ENCODE results near the gene ACSL5. TPM values are rescaled to one million over a fixed set of nuclear protein-coding genes. Genes with fewer than 3 reads are reported as not detected.
A peak's percentile ranks its signal among the peaks of the same experiment; 100 is the strongest.
"Not testable (repeated sequence)": the region's sequence is repeated elsewhere in the genome, so short reads cannot be mapped to it uniquely, and the experiment has no call there.

The ACSL5 gene
- total RNA-seq, 1 donor from 2014 or later, result 0.88 TPM

DNA sequence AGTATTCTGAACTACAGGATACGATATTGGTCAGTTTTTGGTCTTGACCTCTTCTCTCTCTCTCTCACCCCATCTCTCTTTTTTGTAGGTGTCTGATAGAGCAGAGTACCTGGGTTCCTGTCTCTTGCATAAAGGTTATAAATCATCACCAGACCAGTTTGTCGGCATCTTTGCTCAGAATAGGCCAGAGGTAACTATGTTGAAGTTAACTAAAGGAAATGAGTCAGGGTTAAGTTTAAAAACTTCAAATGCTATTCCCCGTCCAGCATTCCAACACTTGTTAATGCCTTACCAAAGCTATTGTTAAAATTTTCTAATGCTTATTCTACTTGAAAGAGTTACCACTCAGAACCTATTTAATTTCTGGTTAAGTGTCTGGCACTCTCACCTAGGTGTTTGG, 30.7 kb downstream of the ACSL5 start:
- no peak for DNase-seq (ENCODE audit: low read depth)

DNA sequence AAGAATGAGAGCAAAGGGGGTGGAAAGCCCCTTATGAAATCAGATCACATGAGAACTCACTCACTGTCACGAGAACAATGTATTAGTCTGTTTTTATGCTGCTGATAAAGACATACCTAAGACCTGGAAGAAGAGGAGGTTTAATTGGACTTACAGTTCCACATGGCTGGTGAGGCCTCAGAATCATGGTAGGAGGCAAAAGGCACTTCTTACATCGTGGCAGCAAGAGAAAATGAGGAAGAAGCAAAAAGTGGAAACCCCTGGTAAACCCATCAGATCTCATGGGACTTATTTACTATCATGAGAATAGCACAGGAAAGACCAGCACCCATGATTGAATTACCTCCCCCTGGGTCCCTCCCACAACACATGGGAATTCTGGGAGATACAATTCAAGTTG, 32.9 kb downstream of the ACSL5 start:
- not testable (repeated sequence) for DNase-seq (ENCODE audit: low read depth)

DNA sequence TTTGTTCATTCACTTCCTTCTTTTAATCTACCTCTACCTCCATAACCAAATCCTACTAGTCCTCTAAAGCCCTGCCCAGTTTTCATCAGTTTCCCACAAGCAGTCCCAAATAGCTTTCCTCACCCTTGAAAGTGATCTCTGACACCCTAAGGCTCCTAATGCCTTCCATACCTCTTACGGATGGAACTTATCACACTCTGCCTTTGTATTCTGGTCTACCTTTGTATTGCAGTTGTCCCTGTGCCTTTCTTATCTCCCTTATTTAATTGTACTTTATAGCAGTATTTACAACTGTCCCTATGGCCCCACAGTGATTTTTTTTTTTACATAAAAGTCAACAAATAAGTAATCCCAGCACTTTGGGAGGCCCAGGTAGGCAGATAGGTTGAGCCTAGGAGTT, 33.8 kb downstream of the ACSL5 start:
- DNase-seq (ENCODE audit: low read depth), result no peak

DNA sequence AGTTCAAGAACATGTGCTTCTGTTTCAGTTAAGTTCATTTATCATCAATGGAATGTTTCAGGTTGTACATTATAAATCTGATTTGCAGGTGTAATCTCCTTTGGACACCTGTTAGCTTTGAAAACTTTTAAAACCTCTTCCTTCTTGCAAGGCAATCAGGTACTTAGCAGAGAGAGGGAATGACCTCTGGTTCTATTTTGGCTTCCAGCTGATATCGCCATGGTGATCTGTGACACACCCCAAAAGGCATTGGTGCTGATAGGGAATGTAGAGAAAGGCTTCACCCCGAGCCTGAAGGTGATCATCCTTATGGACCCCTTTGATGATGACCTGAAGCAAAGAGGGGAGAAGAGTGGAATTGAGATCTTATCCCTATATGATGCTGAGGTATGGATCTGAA, 35.4 kb downstream of the ACSL5 start:
- no peak for DNase-seq (ENCODE audit: low read depth)

DNA sequence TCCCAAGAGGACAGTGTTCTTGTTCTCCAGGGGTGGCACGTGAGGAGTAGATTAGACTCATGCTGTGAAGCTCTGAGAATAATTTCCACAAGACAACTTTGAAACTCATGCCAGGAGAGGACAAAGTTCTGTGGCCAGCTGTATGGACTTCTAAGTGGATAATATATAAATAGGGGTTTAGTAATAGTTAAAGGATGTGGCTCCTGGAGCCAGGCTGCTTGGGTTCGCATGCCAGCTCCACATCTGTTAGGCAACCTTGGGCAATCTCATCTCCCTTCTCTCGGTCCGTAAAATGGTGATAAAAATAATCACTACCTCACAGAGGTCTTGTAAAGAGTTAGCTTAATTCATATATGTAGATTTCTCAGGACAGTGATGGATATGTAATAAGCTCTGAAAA, 35.8 kb downstream of the ACSL5 start:
- DNase-seq (ENCODE audit: low read depth), result no peak

DNA sequence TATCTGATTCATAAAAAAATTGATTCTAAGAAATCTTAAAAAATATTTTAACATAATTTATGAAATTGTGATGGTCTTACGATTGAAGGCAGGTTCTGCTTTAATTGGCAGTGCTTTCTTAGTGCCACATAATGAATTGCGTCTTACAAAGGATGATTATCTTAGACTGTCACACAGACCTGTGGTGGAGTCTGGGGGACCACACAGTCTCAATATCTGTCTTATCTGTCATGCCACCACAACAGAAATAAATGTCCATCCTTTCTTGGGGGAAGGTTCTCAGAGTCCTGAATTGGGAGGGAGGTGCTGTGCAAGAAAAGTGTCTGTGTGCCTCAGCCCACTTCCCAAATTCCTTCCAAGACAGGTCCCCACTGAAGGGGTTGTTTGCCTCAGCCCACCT, 38.8 kb downstream of the ACSL5 start:
- no peak for DNase-seq (ENCODE audit: low read depth)

DNA sequence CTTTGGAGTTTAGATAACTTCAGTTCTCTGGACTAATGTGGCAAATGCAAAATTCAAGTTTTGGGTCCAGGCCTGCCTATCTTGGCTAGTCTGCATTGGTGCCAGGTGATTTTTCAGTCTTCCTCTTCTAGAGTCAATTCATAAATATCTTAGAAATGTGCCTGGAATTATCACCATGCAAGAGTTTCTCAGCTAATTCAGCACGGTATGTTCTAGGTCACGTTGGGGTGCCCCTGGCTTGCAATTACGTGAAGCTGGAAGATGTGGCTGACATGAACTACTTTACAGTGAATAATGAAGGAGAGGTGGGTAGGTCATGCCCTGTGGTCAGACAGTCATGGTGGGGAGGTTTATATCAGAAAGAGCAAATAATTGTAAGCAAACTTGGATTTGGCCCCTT, 47.8 kb downstream of the ACSL5 start:
- no peak for DNase-seq (ENCODE audit: low read depth)

DNA sequence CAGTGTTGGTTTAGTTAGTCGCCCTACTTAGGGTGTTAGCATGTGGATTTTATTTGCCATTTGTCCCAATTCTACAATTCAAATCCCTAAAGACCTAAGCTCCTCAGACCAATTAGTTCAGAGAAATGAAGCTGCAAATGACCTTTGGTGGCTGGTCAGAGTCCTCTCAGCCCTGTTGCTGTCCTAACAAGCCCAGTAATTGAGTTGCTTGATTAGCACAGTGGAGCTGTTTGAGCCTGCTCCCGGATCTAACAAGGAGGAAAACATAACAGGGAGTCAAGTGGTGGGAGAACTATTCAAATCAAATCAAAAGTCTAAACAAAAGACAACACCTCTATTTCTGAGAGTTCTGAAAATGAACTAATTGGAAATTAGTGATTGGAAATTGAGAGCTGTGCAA, 50.7 kb downstream of the ACSL5 start:
- no peak for DNase-seq (ENCODE audit: low read depth)

DNA sequence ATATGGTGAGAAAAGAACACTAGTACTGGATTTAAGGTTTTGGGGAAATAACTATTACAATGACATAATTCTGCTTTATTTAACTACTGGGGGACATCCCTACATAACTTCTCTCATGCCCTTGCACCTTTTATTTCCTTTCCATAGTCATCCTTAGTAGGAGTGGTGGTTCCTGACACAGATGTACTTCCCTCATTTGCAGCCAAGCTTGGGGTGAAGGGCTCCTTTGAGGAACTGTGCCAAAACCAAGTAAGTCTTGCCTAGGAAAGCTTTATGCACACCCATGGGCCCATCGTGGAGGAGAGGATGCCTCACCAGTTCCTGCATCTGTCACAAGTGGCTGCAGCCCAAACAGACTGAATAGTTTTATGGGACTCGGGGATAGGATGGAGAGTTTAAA, 52.2 kb downstream of the ACSL5 start:
- DNase-seq (ENCODE audit: low read depth), result no peak

DNA sequence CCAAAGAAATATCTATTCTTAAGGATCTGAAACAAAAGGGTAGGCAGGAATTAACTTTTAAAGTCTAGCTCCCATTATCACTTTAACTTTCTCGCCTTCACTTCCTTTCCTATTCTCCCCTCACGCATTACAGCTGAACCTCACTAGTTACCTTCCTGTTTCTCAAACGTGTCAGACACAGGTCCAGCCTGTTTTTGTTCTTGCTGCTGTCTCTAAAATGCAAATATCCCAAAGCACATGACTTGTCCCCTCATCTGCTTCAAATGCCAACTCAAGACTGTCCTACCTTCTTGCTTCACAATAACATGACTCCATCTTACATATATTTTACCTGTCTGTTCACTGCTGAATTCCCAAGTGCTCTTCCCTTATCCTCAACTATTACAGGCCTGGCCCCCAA, 55.2 kb downstream of the ACSL5 start:
- no peak for DNase-seq (ENCODE audit: low read depth)

DNA sequence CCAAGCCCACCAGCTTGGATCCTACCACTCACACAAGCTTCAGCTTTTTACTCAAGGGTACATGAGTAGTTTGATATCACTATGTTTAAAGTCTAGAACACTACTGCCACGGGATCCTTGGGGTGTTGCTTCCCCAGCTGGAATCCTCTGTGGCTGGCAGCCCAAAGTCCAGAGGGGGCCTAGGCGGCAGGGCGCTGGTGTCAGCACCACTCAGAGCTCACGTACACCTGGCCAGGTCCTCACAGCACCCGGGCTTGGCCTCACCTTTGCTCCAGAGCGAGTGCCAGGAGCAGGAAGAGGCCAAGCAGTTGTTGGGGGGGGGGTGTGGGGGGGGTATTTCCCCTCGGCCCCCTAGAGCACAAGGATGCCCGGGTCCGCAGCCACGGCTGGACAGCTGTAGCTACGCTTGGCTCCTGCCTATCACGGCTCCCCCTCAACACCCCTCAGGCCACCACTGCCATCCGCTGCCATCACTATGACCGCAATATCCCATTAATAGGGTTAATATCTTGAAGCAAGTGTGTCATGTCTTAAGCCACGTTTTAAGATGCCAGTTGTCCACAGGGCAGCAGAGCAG, 55.8 kb downstream of the ACSL5 start:
- no peak for DNase-seq (ENCODE audit: low read depth)

DNA sequence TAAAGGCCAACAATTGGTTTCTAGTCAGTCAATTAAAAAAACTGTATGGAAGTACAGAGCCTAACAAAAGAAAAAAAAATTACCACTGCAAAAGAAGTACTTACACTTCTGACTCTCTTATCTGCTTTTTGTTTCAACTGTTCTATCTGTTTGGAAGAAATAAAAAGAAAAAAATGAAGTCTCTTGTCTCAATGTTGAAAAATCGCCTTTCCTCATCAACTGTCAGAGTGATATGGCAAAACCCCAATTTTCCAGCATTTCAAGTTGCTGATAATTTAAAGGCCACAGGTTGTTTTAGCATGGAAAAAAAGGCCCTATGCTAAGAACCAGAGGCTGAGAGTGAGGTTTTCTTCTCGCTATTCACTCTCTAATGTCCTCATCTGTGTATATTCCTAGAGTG, 59.2 kb downstream of the ACSL5 start:
- DNase-seq (ENCODE audit: low read depth), result no peak

DNA sequence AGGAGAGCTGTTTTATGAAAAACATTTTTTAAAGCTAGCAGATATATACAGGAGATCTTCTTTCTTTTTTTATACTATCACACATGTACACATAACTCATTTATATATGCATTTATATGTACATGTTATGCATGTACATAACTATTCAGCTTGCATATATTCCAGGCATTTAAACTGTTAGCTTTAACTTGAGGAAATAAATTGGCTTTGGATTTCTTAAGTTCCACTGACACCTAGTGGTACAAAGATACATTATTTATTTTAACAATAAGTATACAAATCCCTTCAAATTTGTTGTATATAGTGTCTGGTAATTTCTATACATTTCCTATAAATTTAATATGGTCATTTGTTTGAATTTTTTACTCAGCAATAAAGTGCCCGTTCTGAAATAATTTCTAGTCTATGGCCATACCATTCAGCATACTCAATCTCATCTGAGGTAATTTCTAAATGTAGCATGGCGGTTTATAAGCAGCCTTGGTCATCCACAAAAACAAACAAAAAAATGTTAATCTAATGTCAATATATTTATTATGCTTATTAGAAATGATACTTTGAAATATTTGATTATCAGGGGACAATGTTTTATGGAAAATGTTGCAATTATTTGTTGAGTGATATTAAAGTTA, 61.2 kb downstream of the ACSL5 start:
- DNase-seq (ENCODE audit: low read depth), result peak; percentile 18

DNA sequence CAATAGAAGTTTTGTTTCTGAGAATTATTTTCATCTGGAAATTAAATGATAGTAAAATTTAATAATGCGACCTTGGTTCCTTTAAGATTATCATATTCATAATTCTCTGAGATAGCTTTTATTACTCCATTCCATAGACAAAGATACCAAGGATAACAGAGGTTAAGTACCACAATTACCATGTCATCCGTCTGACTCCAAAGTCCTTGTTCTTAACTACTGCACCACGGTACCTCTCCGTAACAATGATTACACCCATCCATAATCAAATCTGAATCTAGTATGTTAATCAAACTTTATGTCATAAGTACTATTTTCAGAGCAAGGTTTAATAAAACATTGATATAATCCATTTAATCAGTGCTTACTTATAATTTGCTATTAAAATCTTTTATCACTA, 64.4 kb downstream of the ACSL5 start:
- DNase-seq (ENCODE audit: low read depth), result no peak

DNA sequence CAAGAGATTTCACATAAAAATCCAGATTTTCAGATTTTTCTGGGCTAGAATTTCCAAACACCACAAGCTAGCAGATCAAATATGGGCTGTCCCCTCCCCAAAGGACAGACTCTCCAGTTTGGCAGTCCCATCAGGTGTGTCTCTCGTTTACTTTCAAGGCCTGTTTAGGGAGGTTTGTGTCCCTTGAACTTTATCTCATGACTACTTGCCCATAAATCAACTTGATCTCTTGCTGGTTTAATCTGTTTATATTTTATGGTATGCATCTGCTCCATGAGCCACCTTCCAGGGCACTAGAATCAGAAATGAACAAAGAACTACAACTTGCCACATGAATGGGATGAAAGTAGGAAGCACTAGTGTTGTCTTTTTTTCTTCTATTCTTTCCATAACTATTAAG, 67.6 kb downstream of the ACSL5 start:
- no peak for DNase-seq (ENCODE audit: low read depth)

DNA sequence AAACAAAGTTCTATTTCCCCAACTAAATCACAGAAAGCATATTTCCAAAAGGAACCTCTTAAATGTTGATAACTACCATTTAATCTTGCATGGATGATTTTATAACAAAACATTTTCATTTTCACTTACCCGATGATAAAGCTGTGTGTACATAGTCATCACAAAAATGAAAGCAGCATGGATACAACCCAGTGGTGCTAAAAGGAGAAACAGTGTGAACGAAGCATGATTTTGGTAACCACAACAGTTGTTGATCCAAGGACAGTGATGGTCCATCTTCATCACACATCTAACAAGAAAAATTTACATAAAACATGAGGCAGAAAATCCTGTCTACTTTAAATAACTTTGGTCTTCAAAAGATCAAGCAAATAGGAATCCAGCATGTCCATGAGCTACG, 68.1 kb downstream of the ACSL5 start:
- no peak for DNase-seq (ENCODE audit: low read depth)

DNA sequence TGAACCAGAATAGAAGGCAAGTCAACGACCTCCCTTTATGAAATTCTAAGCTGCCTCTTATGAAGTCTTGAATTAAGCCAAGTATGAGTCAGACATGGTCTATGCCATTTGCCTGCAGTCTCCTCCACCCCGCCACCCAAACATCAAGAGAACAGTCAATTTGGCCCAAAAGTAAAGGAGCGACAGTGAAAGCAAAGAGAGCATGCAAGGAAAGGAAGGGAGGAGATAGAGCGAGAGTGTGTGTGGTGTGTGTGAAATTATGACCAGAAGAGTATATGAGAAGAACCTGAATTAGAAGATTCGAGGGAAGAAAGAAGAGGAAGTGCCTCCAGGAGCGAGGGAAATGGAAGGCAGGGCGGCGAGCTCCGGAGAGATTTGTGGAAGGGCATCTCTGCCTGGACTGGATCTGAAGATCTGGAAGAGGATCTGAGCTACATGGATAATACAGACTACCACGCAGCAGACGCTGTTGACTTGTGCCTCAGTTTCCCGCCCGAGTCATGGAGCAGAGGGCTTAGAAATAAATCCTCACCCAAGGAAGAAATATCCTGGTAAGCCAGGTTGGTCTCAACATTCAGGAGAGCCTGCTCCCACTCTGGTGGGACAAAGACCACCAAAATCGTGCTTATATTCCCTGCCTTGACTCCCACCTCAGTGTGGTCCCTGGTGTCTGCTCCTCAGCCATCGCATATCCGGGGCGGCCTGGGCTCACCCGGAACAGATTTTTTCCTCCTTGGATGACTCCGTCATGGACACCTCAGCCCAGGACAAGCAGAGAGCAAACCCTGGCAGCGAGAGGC, 72.3 kb downstream of the ACSL5 start:
- DNase-seq (ENCODE audit: low read depth), result peak; percentile 6

DNA sequence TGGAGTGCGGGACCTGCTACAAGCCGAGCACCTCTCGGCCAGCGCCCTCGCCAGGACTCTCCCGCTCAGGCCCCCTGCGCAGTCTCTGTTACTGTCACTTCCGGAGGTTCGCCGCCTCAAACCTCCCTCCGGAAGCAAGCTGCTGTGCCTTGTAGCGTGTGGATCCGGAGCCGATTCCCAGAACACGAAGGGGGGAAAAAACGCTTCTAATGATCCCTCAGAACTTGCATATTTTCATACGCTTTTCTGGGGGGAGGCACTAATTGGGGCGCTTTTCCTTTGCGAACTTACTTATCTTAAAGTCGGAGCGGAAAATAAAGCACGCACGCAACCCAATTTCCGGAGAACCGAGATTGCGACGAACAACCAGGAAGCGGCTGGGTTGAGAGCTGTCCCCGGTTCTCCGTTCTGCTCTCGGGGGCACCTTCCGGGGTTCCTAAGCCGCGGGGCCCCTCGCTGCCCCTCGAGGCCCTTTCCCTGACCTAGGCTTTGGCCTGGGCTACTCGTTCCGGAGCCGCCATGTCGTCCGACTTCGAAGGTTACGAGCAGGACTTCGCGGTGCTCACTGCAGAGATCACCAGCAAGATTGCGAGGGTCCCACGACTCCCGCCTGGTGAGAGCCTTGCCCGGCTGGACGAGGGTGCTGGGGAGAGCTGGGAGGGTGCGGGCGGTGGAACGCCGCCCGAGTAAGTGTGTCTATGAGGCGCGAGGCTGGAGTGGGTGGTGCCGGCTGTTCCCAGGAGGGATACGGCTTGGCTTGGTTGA, 73.1 kb downstream of the ACSL5 start, which contains the start of the genes VTI1A and ZDHHC6:
Gene VTI1A (plus strand): TSS at position 361 of the 765 bp plus-strand sequence. CDS start 159 bp downstream, at position 520.
Gene ZDHHC6 (minus strand): TSS at position 60 of the 765 bp plus-strand sequence. CDS start 1,478 bp downstream, outside the sequence.
- DNase-seq (ENCODE audit: low read depth), result peak; percentile 88

DNA sequence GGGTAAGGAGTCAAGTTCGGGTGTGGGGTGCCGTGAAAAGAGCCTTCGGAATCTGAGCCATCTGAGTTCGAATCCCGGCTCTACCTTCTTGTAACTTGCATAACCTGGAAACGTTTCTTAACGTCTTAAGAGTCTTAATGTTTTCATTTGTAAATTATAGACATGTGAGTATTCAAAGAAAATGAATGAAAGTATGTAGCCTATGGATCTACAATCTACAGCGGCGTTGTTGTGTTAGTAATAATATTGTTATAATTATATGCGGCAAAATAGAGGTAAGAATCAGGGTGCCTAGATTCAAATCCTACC, 73.7 kb downstream of the ACSL5 start:
- no peak for DNase-seq (ENCODE audit: low read depth)

DNA sequence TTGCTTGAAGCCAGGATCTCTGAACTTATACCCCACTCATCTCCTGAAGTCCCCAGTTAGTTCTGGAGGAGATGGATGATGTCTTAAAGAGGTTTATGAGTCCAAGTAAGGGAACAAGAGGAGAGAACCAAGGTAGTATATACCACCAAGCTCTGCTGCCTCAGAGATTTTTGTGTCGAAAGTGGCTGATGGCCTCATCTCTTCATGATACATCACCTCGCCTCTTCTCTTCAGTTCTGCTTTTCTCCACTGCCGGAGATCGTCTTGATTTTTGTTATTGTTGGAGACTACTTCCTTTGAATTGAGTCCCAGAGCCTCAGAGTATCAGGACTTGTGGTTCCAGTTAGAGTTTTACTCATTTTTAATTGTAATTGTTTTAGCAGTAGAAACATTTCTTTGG, 75.0 kb downstream of the ACSL5 start:
- DNase-seq (ENCODE audit: low read depth), result no peak

DNA sequence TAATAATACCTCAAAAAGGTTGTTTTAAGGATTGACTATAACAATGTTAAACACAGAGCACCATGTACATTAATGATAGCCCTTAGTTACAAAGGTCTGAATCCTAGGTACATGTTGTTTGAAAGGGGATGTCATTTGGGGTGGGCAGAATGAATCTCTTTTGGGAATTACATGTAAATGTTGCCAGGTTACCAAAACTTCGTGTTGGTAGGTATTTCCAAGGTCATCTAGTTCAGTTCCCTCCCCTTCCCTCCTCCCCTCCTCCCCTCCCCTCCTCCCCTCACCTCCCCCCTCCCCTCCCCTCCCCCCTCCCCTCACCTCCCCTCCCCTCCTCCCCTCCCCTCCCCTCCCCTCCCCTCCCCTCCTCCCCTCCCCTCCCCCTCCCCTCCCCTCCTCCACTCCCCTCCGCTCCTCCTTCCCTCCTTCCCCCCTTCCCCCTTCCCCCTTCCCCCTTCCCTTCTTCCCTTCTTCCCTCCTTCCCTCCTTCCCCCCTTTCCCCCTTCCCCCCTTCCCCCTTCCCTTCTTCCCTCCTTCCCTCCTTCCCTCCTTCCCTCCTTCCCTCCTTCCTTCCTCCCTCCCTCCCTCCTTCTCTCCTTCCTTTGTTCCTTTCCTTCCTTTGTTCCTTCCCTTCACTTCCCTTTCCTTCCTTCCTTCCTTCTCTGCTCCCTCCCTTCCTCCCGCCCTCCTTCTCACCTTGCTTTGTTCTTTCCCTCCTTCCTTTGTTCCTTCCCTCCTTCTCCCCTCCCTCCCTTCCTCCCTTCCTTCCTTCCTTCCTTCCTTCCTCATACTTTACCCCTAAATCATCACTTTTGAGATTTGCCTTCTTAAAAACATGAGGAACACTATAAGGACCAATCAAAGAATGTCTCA, 81.2 kb downstream of the ACSL5 start:
- DNase-seq (ENCODE audit: low read depth), result no peak

Measured in myocyte (in vitro differentiated cells).